ENCODE data around the gene MAML3.

The MAML3 gene

GRCh38 chr4:139956507-139957017, 197.4 kb downstream of the MAML3 start:
- Histone ChIP-seq H4K91ac (ENCODE audit: low read depth, low read length, poor library complexity) (no peak overlapping the region), H3K4ac (ENCODE audit: low read length) (no peak overlapping the region), H3K9me3 (replicated peaks in 1 of 2; ENCODE audit: control insufficient read depth in 2 of 2, insufficient read depth in 1 of 2, low read depth in 1 of 2, low read length in 2 of 2) (no peaks in the 10 kb centered on the region), H2BK12ac (ENCODE audit: low read length) (no peak overlapping the region), H3K9ac (ENCODE audit: low read depth, low read length, poor library complexity) (no peak overlapping the region), H3K79me1 (ENCODE audit: low read depth, low read length) (no peaks in the 10 kb centered on the region), H2BK120ac (ENCODE audit: low read depth, low read length) (no peak overlapping the region), H3K4me2 (ENCODE audit: insufficient read depth, low read length, poor library complexity, severe bottlenecking) (no peak overlapping the region), H3K27me3 (ENCODE audit: control insufficient read depth in 3 of 3, insufficient read depth in 3 of 3, low read depth in 1 of 3, low read length in 3 of 3) (no peaks in the 10 kb centered on the region), H3K4me3 (ENCODE audit: low read length in 2 of 2) (peak overlapping the region in 1 of 2 donors; percentile 14), H2AK5ac (ENCODE audit: low read depth, low read length) (no peak overlapping the region), H3K36me3 (replicated peaks in 1 of 2; ENCODE audit: control insufficient read depth in 2 of 2, insufficient read depth in 2 of 2, low read length in 2 of 2) (no peaks in the 10 kb centered on the region), H3K23ac (ENCODE audit: low read depth, low read length, poor library complexity) (no peak overlapping the region), H2AFZ (ENCODE audit: low read length) (peak overlapping the region; percentile 33), H2BK5ac (ENCODE audit: low read length) (no peak overlapping the region), H3K18ac (ENCODE audit: low read length) (no peak overlapping the region), H3K27ac (replicated peaks; ENCODE audit: low read length) (peak overlapping the region; percentile 45), H3K4me1 (ENCODE audit: control insufficient read depth in 2 of 2, insufficient read depth in 1 of 2, low read depth in 1 of 2, low read length in 2 of 2) (peaks cover 9 to 12% of the 10 kb centered on the region in 2 donors), H3K14ac (ENCODE audit: low read length) (no peak overlapping the region), H4K8ac (ENCODE audit: low read depth, low read length) (no peak overlapping the region), H2BK15ac (ENCODE audit: low read length) (no peak overlapping the region)
- no CpG with 5 or more reads among the region's 6 CpGs for WGBS, 2 donors (ENCODE audit: extremely low coverage in 2 of 2, insufficient read length in 2 of 2, insufficient replicate concordance in 1 of 2)
- no peak for DNase-seq (ENCODE audit: low spot score)

DNA sequence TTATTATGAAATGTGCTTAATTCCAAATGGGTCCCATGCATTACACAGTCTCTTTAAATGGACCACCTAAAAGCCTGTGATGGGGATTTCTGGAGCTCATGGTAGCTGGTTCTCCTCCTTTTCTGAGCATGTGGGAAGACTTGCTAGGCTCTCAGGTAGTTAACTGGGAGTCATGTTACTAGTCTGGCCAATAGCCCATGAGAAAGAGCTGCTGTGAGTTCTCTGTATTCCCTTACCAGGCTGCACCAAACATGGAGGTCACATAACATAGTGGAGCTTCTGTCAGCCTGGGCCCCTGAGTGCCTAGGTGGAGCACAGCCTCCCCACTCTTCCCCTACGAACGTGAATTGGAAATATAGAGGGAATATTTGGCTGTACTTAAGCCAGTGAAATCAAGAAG, 198.4 kb downstream of the MAML3 start:
- Histone ChIP-seq H4K91ac (ENCODE audit: low read depth, low read length, poor library complexity) (no peak overlapping the region), H2BK5ac (ENCODE audit: low read length) (no peak overlapping the region), H3K4me1 (ENCODE audit: control insufficient read depth in 2 of 2, insufficient read depth in 1 of 2, low read depth in 1 of 2, low read length in 2 of 2) (peaks cover 11 to 12% of the 10 kb centered on the region in 2 donors), H3K4ac (ENCODE audit: low read length) (no peak overlapping the region), H3K23ac (ENCODE audit: low read depth, low read length, poor library complexity) (no peak overlapping the region), H3K18ac (ENCODE audit: low read length) (no peak overlapping the region), H3K27me3 (ENCODE audit: control insufficient read depth in 3 of 3, insufficient read depth in 3 of 3, low read depth in 1 of 3, low read length in 3 of 3) (no peaks in the 10 kb centered on the region), H2BK120ac (ENCODE audit: low read depth, low read length) (no peak overlapping the region), H2AFZ (ENCODE audit: low read length) (no peak overlapping the region), H3K9ac (ENCODE audit: low read depth, low read length, poor library complexity) (no peak overlapping the region), H3K27ac (replicated peaks; ENCODE audit: low read length) (no peak overlapping the region), H3K14ac (ENCODE audit: low read length) (no peak overlapping the region), H2BK12ac (ENCODE audit: low read length) (no peak overlapping the region), H3K79me1 (ENCODE audit: low read depth, low read length) (no peaks in the 10 kb centered on the region), H3K4me3 (ENCODE audit: low read length in 2 of 2) (no peak overlapping the region), H2AK5ac (ENCODE audit: low read depth, low read length) (no peak overlapping the region), H3K4me2 (ENCODE audit: insufficient read depth, low read length, poor library complexity, severe bottlenecking) (no peak overlapping the region), H3K9me3 (replicated peaks in 1 of 2; ENCODE audit: control insufficient read depth in 2 of 2, insufficient read depth in 1 of 2, low read depth in 1 of 2, low read length in 2 of 2) (peaks cover 0 to 7% of the 10 kb centered on the region in 2 donors), H4K8ac (ENCODE audit: low read depth, low read length) (no peak overlapping the region), H3K36me3 (replicated peaks in 1 of 2; ENCODE audit: control insufficient read depth in 2 of 2, insufficient read depth in 2 of 2, low read length in 2 of 2) (no peaks in the 10 kb centered on the region), H2BK15ac (ENCODE audit: low read length) (no peak overlapping the region)
- DNase-seq (ENCODE audit: low spot score), result no peak
- no CpG with 5 or more reads among the region's 2 CpGs for WGBS, 2 donors (ENCODE audit: extremely low coverage in 2 of 2, insufficient read length in 2 of 2, insufficient replicate concordance in 1 of 2)

DNA sequence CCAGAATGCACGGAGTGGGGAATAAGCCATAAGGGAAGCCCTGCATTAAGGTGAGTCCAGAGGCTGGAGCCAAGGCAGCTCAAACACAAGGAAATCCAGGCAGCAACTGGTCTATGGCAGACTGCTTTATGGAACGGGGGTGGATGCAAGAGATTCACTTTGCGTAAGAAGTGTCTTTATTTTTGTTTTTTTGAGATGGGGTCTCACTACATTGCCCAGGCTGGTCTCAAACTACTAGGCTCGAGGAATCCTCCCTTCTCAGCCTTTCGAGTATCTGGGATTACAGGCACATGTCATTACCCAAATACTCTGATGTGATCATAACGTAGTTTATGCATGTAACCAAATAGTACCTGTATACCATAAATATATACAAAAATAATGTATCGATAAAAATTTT, 199.5 kb downstream of the MAML3 start:
- no peak overlapping the region for H2AFZ ChIP-seq (ENCODE audit: low read length)
- no peak overlapping the region for H4K8ac ChIP-seq (ENCODE audit: low read depth, low read length)
- no peak overlapping the region for H3K4me3 ChIP-seq (ENCODE audit: low read length in 2 of 2)
- no peak overlapping the region for H3K4me2 ChIP-seq (ENCODE audit: insufficient read depth, low read length, poor library complexity, severe bottlenecking)
- H4K91ac ChIP-seq (ENCODE audit: low read depth, low read length, poor library complexity), result no peak overlapping the region
- H3K27ac ChIP-seq (replicated peaks; ENCODE audit: low read length), result no peak overlapping the region
- no peak overlapping the region for H3K14ac ChIP-seq (ENCODE audit: low read length)
- no peaks in the 10 kb centered on the region for H3K36me3 ChIP-seq (replicated peaks in 1 of 2; ENCODE audit: control insufficient read depth in 2 of 2, insufficient read depth in 2 of 2, low read length in 2 of 2)
- H3K27me3 ChIP-seq (ENCODE audit: control insufficient read depth in 3 of 3, insufficient read depth in 3 of 3, low read depth in 1 of 3, low read length in 3 of 3), result no peaks in the 10 kb centered on the region
- WGBS, 2 donors (ENCODE audit: extremely low coverage in 2 of 2, insufficient read length in 2 of 2, insufficient replicate concordance in 1 of 2), result no CpG with 5 or more reads among the region's 7 CpGs
- no peak overlapping the region for H2BK15ac ChIP-seq (ENCODE audit: low read length)
- no peak overlapping the region for H3K18ac ChIP-seq (ENCODE audit: low read length)
- H3K23ac ChIP-seq (ENCODE audit: low read depth, low read length, poor library complexity), result no peak overlapping the region
- no peak overlapping the region for H2BK5ac ChIP-seq (ENCODE audit: low read length)
- H2AK5ac ChIP-seq (ENCODE audit: low read depth, low read length), result no peak overlapping the region
- H3K9ac ChIP-seq (ENCODE audit: low read depth, low read length, poor library complexity), result no peak overlapping the region
- no peak overlapping the region for H3K4ac ChIP-seq (ENCODE audit: low read length)
- H3K9me3 ChIP-seq (replicated peaks in 1 of 2; ENCODE audit: control insufficient read depth in 2 of 2, insufficient read depth in 1 of 2, low read depth in 1 of 2, low read length in 2 of 2), result peaks cover 0 to 7% of the 10 kb centered on the region in 2 donors
- H2BK12ac ChIP-seq (ENCODE audit: low read length), result no peak overlapping the region
- H3K4me1 ChIP-seq (ENCODE audit: control insufficient read depth in 2 of 2, insufficient read depth in 1 of 2, low read depth in 1 of 2, low read length in 2 of 2), result peaks cover 11 to 12% of the 10 kb centered on the region in 2 donors
- no peak for DNase-seq (ENCODE audit: low spot score)
- no peaks in the 10 kb centered on the region for H3K79me1 ChIP-seq (ENCODE audit: low read depth, low read length)
- no peak overlapping the region for H2BK120ac ChIP-seq (ENCODE audit: low read depth, low read length)

GRCh38 chr4:139951021-139951420, 203.0 kb downstream of the MAML3 start:
- Histone ChIP-seq H3K79me1 (ENCODE audit: low read depth, low read length) (no peaks in the 10 kb centered on the region), H3K27me3 (ENCODE audit: control insufficient read depth in 3 of 3, insufficient read depth in 3 of 3, low read depth in 1 of 3, low read length in 3 of 3) (no peaks in the 10 kb centered on the region), H2BK12ac (ENCODE audit: low read length) (no peak overlapping the region), H3K9me3 (replicated peaks in 1 of 2; ENCODE audit: control insufficient read depth in 2 of 2, insufficient read depth in 1 of 2, low read depth in 1 of 2, low read length in 2 of 2) (peaks cover 0 to 7% of the 10 kb centered on the region in 2 donors), H3K36me3 (replicated peaks in 1 of 2; ENCODE audit: control insufficient read depth in 2 of 2, insufficient read depth in 2 of 2, low read length in 2 of 2) (no peaks in the 10 kb centered on the region), H3K4me3 (ENCODE audit: low read length in 2 of 2) (no peak overlapping the region), H2BK15ac (ENCODE audit: low read length) (no peak overlapping the region), H3K4me1 (ENCODE audit: control insufficient read depth in 2 of 2, insufficient read depth in 1 of 2, low read depth in 1 of 2, low read length in 2 of 2) (peaks cover 1 to 7% of the 10 kb centered on the region in 2 donors), H3K18ac (ENCODE audit: low read length) (no peak overlapping the region), H3K14ac (ENCODE audit: low read length) (no peak overlapping the region), H3K4ac (ENCODE audit: low read length) (peak overlapping the region; percentile 19), H3K4me2 (ENCODE audit: insufficient read depth, low read length, poor library complexity, severe bottlenecking) (no peak overlapping the region), H3K23ac (ENCODE audit: low read depth, low read length, poor library complexity) (no peak overlapping the region), H2BK5ac (ENCODE audit: low read length) (no peak overlapping the region), H2AK5ac (ENCODE audit: low read depth, low read length) (no peak overlapping the region), H4K91ac (ENCODE audit: low read depth, low read length, poor library complexity) (no peak overlapping the region), H3K27ac (replicated peaks; ENCODE audit: low read length) (no peak overlapping the region), H3K9ac (ENCODE audit: low read depth, low read length, poor library complexity) (no peak overlapping the region), H2BK120ac (ENCODE audit: low read depth, low read length) (no peak overlapping the region), H4K8ac (ENCODE audit: low read depth, low read length) (no peak overlapping the region), H2AFZ (ENCODE audit: low read length) (no peak overlapping the region)
- no CpG with 5 or more reads among the region's 2 CpGs for WGBS, 2 donors (ENCODE audit: extremely low coverage in 2 of 2, insufficient read length in 2 of 2, insufficient replicate concordance in 1 of 2)
- no peak for DNase-seq (ENCODE audit: low spot score)
